H9 (cell line): Measurements from ENCODE around the gene ATP10B. TPM values are rescaled to one million over a fixed set of nuclear protein-coding genes. Genes with fewer than 3 reads are reported as not detected.

Experiments used
- DNase-seq: peaks from one replicate; pipeline ENCODE4 v3.0.0-alpha.2; 2017
- H2AFZ ChIP-seq: one replicate; pipeline ENCODE4 v1.6.1; 2013; ENCODE audit warnings: mild to moderate bottlenecking, low read length, control low read depth, moderate library complexity
- H2AK5ac ChIP-seq: 2 replicates; pipeline ENCODE4 v1.6.1; 2013; ENCODE audit warnings: low read length, control low read depth, mixed read lengths; ENCODE audit not compliant: insufficient read length
- H2BK120ac ChIP-seq: one replicate; pipeline ENCODE4 v1.6.1; 2013; ENCODE audit warnings: low read depth, mild to moderate bottlenecking, low read length, control low read depth, inconsistent platforms; ENCODE audit not compliant: poor library complexity, severe bottlenecking
- H2BK12ac ChIP-seq: 2 replicates; pipeline ENCODE4 v1.6.1; 2013; ENCODE audit warnings: low read length, control low read depth, mixed read lengths, low read depth; ENCODE audit not compliant: insufficient read length
- H2BK15ac ChIP-seq: 2 replicates; pipeline ENCODE4 v1.6.1; 2013; ENCODE audit warnings: low read depth, low read length, control low read depth
- H2BK20ac ChIP-seq: one replicate; pipeline ENCODE4 v1.6.1; 2013; ENCODE audit warnings: low read depth, mild to moderate bottlenecking, low read length, control low read depth, inconsistent platforms; ENCODE audit not compliant: poor library complexity, severe bottlenecking
- H2BK5ac ChIP-seq: 2 replicates; pipeline ENCODE4 v1.6.1; 2013; ENCODE audit warnings: low read length, control low read depth, mixed read lengths; ENCODE audit not compliant: insufficient read length
- H3K14ac ChIP-seq: 2 replicates; pipeline ENCODE4 v1.6.1; 2013; ENCODE audit warnings: low read length, control low read depth; ENCODE audit not compliant: insufficient read depth
- H3K18ac ChIP-seq: 2 replicates; pipeline ENCODE4 v1.6.1; 2013; ENCODE audit warnings: low read depth, mild to moderate bottlenecking, mixed read lengths, low read length, control low read depth; ENCODE audit not compliant: insufficient read length
- H3K23ac ChIP-seq: 2 replicates; pipeline ENCODE4 v1.6.1; 2013; ENCODE audit warnings: low read length, control low read depth, mixed read lengths, low read depth; ENCODE audit not compliant: insufficient read length
- H3K23me2 ChIP-seq: 2 replicates; pipeline ENCODE4 v1.6.1; 2013; ENCODE audit warnings: low read depth, mild to moderate bottlenecking, mixed read lengths, low read length, control low read depth; ENCODE audit not compliant: insufficient read length, poor library complexity, severe bottlenecking
- H3K27ac ChIP-seq: 2 replicates; pipeline ENCODE4 v1.5.1; 2013; ENCODE audit warnings: low read length, control low read depth, mixed read lengths, low read depth; ENCODE audit not compliant: insufficient read length
- H3K27me3 ChIP-seq: 2 replicates; pipeline ENCODE4 v1.6.1; 2013; ENCODE audit warnings: low read length, control low read depth, inconsistent platforms; ENCODE audit not compliant: insufficient read depth
- H3K4ac ChIP-seq: 2 replicates; pipeline ENCODE4 v1.6.1; 2013; ENCODE audit warnings: low read depth, mild to moderate bottlenecking, control low read depth, inconsistent platforms, low read length, moderate library complexity
- H3K4me1 ChIP-seq: 2 replicates; pipeline ENCODE4 v1.6.1; 2013; ENCODE audit warnings: low read length, control low read depth, inconsistent platforms; ENCODE audit not compliant: insufficient read depth
- H3K4me2 ChIP-seq: 2 replicates; pipeline ENCODE4 v1.6.1; 2013; ENCODE audit warnings: low read length, control low read depth, mixed read lengths; ENCODE audit not compliant: insufficient read length, insufficient read depth
- H3K56ac ChIP-seq: 2 replicates; pipeline ENCODE4 v1.6.1; 2013; ENCODE audit warnings: low read depth, mild to moderate bottlenecking, mixed read lengths, low read length, control low read depth; ENCODE audit not compliant: insufficient read length
- H3K79me1 ChIP-seq: 2 replicates; pipeline ENCODE4 v1.6.1; 2013; ENCODE audit warnings: low read depth, mild to moderate bottlenecking, moderate library complexity, low read length, control low read depth, inconsistent platforms; ENCODE audit not compliant: insufficient read depth, poor library complexity, severe bottlenecking
- H3K79me2 ChIP-seq: 2 replicates; pipeline ENCODE4 v1.6.1; 2013; ENCODE audit warnings: low read length, control low read depth, inconsistent platforms; ENCODE audit not compliant: insufficient read depth
- H3K9ac ChIP-seq: 2 replicates; pipeline ENCODE4 v1.6.1; 2013; ENCODE audit warnings: low read length, control low read depth, mixed read lengths; ENCODE audit not compliant: insufficient read length; ENCODE audit errors: extremely low read depth
- H3K9me3 ChIP-seq: one replicate; pipeline ENCODE4 v1.6.1; 2013; ENCODE audit warnings: low read depth, low read length, inconsistent platforms; ENCODE audit not compliant: control insufficient read depth
- H3T11ph ChIP-seq: one replicate; pipeline ENCODE4 v1.6.1; 2013; ENCODE audit warnings: mild to moderate bottlenecking, low read length, control low read depth, inconsistent platforms
- H4K20me1 ChIP-seq: one replicate; pipeline ENCODE4 v1.6.1; 2013; ENCODE audit not compliant: control insufficient read depth, insufficient read length, insufficient read depth
- H4K5ac ChIP-seq: 2 replicates; pipeline ENCODE4 v1.6.1; 2013; ENCODE audit warnings: low read depth, mild to moderate bottlenecking, mixed read lengths, low read length, control low read depth; ENCODE audit not compliant: insufficient read length
- H4K8ac ChIP-seq: replicated peaks from 2 replicates; pipeline ENCODE4 v1.6.1; 2013; ENCODE audit warnings: low read length, control low read depth, mixed read lengths, low read depth; ENCODE audit not compliant: insufficient read length
- H4K91ac ChIP-seq: 2 replicates; pipeline ENCODE4 v1.6.1; 2013; ENCODE audit warnings: low read depth, mild to moderate bottlenecking, moderate library complexity, mixed read lengths, low read length, control low read depth; ENCODE audit not compliant: insufficient read length
- H3K27ac Mint-ChIP-seq, 3 experiments: 2 replicates in 2 of 3; 3 replicates in 1 of 3; pipeline ENCODE4 v1.8.0; 2020 to 2021; ENCODE audit warnings: mixed read lengths in 3 of 3, mild to moderate bottlenecking in 1 of 3, moderate library complexity in 1 of 3
- H3K27me3 Mint-ChIP-seq: 2 replicates; pipeline ENCODE4 v1.8.0; 2021; ENCODE audit warnings: low read depth, mild to moderate bottlenecking, moderate library complexity, mixed read lengths
- H3K36me3 Mint-ChIP-seq, 3 experiments: 2 replicates in 2 of 3; 3 replicates in 1 of 3; pipeline ENCODE4 v1.8.0; 2020 to 2021; ENCODE audit warnings: low read depth in 3 of 3, mixed read lengths in 3 of 3; ENCODE audit not compliant: insufficient read depth in 1 of 3
- H3K4me1 Mint-ChIP-seq, 2 experiments: 2 replicates each; pipeline ENCODE4 v1.8.0; 2020; ENCODE audit warnings: mixed read lengths in 2 of 2
- H3K4me3 Mint-ChIP-seq, 2 experiments: 2 replicates in 1 of 2; 3 replicates in 1 of 2; pipeline ENCODE4 v1.8.0; 2020 to 2021; ENCODE audit warnings: mild to moderate bottlenecking in 2 of 2, mixed read lengths in 2 of 2, moderate library complexity in 1 of 2
- H3K9me3 Mint-ChIP-seq, 2 experiments: 2 replicates in 1 of 2; 3 replicates in 1 of 2; pipeline ENCODE4 v1.8.0; 2020; ENCODE audit warnings: mild to moderate bottlenecking in 2 of 2, mixed read lengths in 2 of 2, moderate library complexity in 1 of 2
- CTCF ChIP-seq: fragments of 200-600 bp; sonication (generic); conservative IDR thresholded peaks from 3 replicates; pipeline ENCODE4 v1.8.0; 2021; ENCODE audit warnings: antibody characterized with exemption, mild to moderate bottlenecking
- WGBS: extraction: QIAGEN DNeasy Blood & Tissue Kit; methylation state at CpG from one replicate; pipeline ENCODE4 v1.1.7; 2013; ENCODE audit warnings: missing lambda C conversion rate, low lambda C conversion rate, mixed read lengths; ENCODE audit not compliant: insufficient read length; ENCODE audit errors: extremely low coverage; 5-methylcytosine and 5-hydroxymethylcytosine counted together
- total RNA-seq: library from RNA; stranded (reverse); gene quantifications from 2 replicates; pipeline ENCODE4 v1.2.1, GENCODE V29; 2021

Gene ATP10B
- total RNA-seq, 1 experiment from 2014 or later: 0.42 TPM

GRCh38 chr5:160602744-160603143, 249.3 kb downstream of the ATP10B start:
- H2BK15ac ChIP-seq: no peak overlapping the region; the same call in 1 of the 2 replicates
- H4K20me1 ChIP-seq: no peaks in the 10 kb centered on the region
- H3K9me3 ChIP-seq: no peaks in the 10 kb centered on the region
- H3K23me2 ChIP-seq: no peaks in the 10 kb centered on the region
- H2BK120ac ChIP-seq: no peak overlapping the region
- whole genome bisulfite sequencing: no CpG with 5 or more reads among the region's 4 CpGs
- H3K56ac ChIP-seq: no peak overlapping the region
- no peaks in the 10 kb centered on the region for H3K36me3 Mint-ChIP-seq
- H3K27me3 Mint-ChIP-seq: peaks cover 1% of the 10 kb centered on the region; the same call in 1 of the 2 replicates
- H3K79me2 ChIP-seq: no peaks in the 10 kb centered on the region
- no peak overlapping the region for H3K4me3 Mint-ChIP-seq
- no peaks in the 10 kb centered on the region for H3K9me3 Mint-ChIP-seq
- no peaks in the 10 kb centered on the region for H3K79me1 ChIP-seq
- TF ChIP-seq CTCF: no peak
- H3K23ac ChIP-seq: no peak overlapping the region
- no peak overlapping the region for H3T11ph ChIP-seq
- no peak overlapping the region for H3K18ac ChIP-seq
- no peak overlapping the region for H2AK5ac ChIP-seq
- no peak overlapping the region for H3K27ac ChIP-seq
- no peak overlapping the region for H3K9ac ChIP-seq
- no peak overlapping the region for H3K4me2 ChIP-seq
- H3K4ac ChIP-seq: no peak overlapping the region
- H3K27me3 ChIP-seq: no peaks in the 10 kb centered on the region
- no peak overlapping the region for H2BK20ac ChIP-seq
- no peak overlapping the region for H2BK5ac ChIP-seq
- no peaks in the 10 kb centered on the region for H3K4me1 ChIP-seq
- H3K4me1 Mint-ChIP-seq: peaks cover 5 to 7% of the 10 kb centered on the region in 2 experiments; a peak in 3 of 4 replicates
- H4K91ac ChIP-seq: no peak overlapping the region
- H3K14ac ChIP-seq: no peak overlapping the region
- H2BK12ac ChIP-seq: no peak overlapping the region
- no peak for DNase-seq
- H4K8ac ChIP-seq: no peak overlapping the region
- H3K27ac Mint-ChIP-seq: no peak overlapping the region
- H4K5ac ChIP-seq: no peak overlapping the region
- no peak overlapping the region for H2AFZ ChIP-seq
